Panc1 (cell line): ENCODE results near the gene DUSP23.

Source experiments
- CTCF ChIP-seq: fragments of 450-650 bp; IDR thresholded peaks from 2 replicates; pipeline ENCODE4 v1.5.1; 2017; ENCODE audit warnings: mild to moderate bottlenecking
- POLR2AphosphoS5 ChIP-seq: IDR thresholded peaks from 2 replicates; pipeline ENCODE4 v1.6.1; 2012; ENCODE audit warnings: mild to moderate bottlenecking, low read depth, low read length, moderate library complexity
- REST ChIP-seq, 2 experiments: IDR thresholded peaks; 2 replicates each; pipeline ENCODE4 v1.6.1; 2011 to 2012; ENCODE audit warnings: low read depth in 2 of 2, control low read depth in 1 of 2, low read length in 1 of 2, mild to moderate bottlenecking in 1 of 2, moderate library complexity in 1 of 2; ENCODE audit not compliant: insufficient read depth in 1 of 2
- SIN3A ChIP-seq: IDR thresholded peaks from 2 replicates; pipeline ENCODE4 v1.6.1; 2012; ENCODE audit warnings: low read depth, mild to moderate bottlenecking, low read length, moderate library complexity, borderline replicate concordance; ENCODE audit not compliant: insufficient read depth

- TF ChIP-seq CTCF (no peak), REST (IDR thresholded peaks at IDR 0.05; ENCODE audit: insufficient read depth in 1 of 2, low read depth in 2 of 2, low read length in 1 of 2) (no peak), POLR2AphosphoS5 (no peak), SIN3A (no peak)
These were observed 44.8 kb downstream of the DUSP23 start for GRCh38 chr1:159825564-159825963.
